GM12873 (cell line): ENCODE results near the gene IRF9.

ENCODE experiments used
- TF ChIP-seq, protein P1 (sequence below): IDR thresholded peaks from 2 replicates; pipeline ENCODE4 v1.5.1; 2012; ENCODE audit warnings: low read depth, mild to moderate bottlenecking, moderate library complexity, low read length, control low read depth; ENCODE audit not compliant: insufficient read depth; ENCODE audit errors: missing control alignments

The IRF9 gene

GRCh38 chr14:24179961-24180796 lies 19.1 kb downstream of the IRF9 start:
- TF ChIP-seq, protein P1, sequence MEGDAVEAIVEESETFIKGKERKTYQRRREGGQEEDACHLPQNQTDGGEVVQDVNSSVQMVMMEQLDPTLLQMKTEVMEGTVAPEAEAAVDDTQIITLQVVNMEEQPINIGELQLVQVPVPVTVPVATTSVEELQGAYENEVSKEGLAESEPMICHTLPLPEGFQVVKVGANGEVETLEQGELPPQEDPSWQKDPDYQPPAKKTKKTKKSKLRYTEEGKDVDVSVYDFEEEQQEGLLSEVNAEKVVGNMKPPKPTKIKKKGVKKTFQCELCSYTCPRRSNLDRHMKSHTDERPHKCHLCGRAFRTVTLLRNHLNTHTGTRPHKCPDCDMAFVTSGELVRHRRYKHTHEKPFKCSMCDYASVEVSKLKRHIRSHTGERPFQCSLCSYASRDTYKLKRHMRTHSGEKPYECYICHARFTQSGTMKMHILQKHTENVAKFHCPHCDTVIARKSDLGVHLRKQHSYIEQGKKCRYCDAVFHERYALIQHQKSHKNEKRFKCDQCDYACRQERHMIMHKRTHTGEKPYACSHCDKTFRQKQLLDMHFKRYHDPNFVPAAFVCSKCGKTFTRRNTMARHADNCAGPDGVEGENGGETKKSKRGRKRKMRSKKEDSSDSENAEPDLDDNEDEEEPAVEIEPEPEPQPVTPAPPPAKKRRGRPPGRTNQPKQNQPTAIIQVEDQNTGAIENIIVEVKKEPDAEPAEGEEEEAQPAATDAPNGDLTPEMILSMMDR: no peak

GRCh38 chr14:24181371-24182077 lies 20.5 kb downstream of the IRF9 start:
- TF ChIP-seq, protein P1: no peak

DNA sequence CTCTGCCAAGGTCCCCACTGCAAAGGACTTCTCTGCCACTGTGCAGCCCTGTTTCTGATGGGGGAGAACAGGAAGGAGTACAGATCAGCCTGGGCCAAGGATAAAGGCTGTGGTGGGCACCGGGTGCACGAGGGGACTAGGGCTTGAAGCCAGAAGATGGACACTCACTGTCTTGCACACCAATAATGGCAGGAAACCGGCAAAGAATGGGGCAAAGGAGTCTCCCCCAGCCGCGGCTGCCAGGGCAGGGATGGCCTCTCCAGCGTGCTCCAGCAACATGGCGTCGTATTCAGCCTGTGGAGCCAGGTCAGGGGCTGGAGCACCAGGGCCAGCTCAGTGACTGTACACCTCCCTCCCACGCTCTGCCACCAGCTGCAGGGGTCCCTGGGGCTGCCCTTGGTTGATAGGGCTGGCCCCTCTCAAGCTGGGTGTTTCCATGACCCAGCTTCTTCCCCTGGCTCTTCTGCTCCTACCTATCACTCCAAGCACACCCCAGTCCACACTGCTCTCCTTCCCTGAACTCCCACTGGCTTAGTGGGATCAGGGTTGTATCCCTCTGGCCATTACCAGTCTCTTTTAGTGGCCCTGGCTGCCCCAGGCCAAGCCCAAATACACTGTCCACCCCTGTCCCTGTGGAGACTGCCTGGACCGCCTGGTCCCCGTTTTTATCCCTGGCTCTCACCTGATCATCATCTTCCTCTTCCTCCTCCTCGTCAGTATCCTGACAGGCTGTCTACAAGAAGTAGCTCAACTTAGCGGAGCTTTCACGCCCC lies 21.2 kb downstream of the IRF9 start:
- TF ChIP-seq, protein P1: no peak

DNA sequence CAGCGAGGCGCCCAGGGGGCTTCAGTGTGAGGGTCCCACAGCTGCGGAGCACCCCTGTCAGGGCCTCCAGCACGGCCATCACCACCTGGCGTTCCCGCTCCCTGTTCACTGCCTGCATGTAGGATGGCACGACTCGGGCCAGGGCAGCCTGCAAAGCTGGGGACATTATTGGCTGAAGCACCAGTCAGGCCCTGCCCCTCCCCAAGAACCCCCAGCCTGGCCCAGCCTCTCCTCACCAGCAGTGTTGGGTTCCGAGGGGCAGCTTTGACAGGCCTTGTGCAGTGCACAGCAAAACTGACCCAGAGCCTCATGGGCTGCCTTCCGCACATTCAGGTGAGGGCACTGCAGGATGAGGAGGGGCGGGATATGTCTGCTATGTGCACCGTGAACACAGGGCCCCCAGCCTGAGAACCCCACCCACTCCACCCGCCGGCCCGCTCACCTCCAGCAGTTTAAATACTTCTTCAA lies 22.0 kb downstream of the IRF9 start:
- TF ChIP-seq, protein P1: no peak

GRCh38 chr14:24184104-24184970 lies 23.3 kb downstream of the IRF9 start:
- TF ChIP-seq, protein P1: no peak

DNA sequence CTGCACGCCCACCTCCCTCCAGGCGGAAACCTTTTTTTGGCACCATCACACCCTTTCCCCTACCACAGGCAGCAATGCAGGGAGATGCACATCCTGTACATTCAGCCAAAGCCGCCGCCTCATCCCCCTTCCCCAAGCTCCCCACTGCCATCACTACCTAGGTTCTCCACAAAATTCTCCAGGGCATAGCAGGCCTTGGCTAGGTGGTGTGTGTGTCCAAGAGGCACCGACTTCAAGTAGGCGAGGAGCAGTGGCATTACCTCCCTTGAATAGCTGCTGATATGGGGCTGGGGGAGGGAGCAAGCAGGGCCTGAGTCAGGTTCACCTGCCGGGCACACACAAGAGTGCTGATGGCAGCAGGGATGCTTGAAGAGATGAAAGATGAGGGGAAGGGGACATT lies 24.0 kb downstream of the IRF9 start:
- TF ChIP-seq, protein P1: no peak
